K562 (cell line): ENCODE data around the gene PMPCA. TPM values are rescaled to one million over a fixed set of nuclear protein-coding genes. Genes with fewer than 3 reads are reported as not detected.
A peak's percentile ranks its signal among the peaks of the same experiment; 100 is the strongest.

ENCODE experiments used
- ARHGAP35 ChIP-seq: fragments of 450-650 bp; IDR thresholded peaks from 2 replicates; pipeline ENCODE4 v1.6.1; 2018; ENCODE audit not compliant: partially characterized antibody
- ATF7 ChIP-seq: fragments of 450-650 bp; IDR thresholded peaks from 2 replicates; pipeline ENCODE4 v1.7.1; 2014; ENCODE audit warnings: mild to moderate bottlenecking, moderate library complexity
- CEBPG ChIP-seq, 3 experiments: fragments of 200-800 bp in 1 of 3; sonication (Bioruptor generic) in 1 of 3; sonication (generic) in 1 of 3; formaldehyde crosslinking in 1 of 3; IDR thresholded peaks in 2 of 3; conservative IDR thresholded peaks in 1 of 3; 2 replicates each; pipeline versions ENCODE4 v1.6.1 to v1.8.0; 2016 to 2022; ENCODE audit warnings: missing compliant biosample characterization in 2 of 3, missing genetic modification characterization in 2 of 3, mild to moderate bottlenecking in 1 of 3, missing genetic modification reagents in 1 of 3
- CREM ChIP-seq: IDR thresholded peaks from 2 replicates; pipeline ENCODE4 v1.6.1; 2014; ENCODE audit warnings: antibody characterized with exemption, low read depth
- DDX20 ChIP-seq: fragments of 450-650 bp; IDR thresholded peaks from 2 replicates; pipeline ENCODE4 v1.6.1; 2016; ENCODE audit warnings: missing genetic modification characterization, low read depth, mild to moderate bottlenecking, missing compliant biosample characterization, moderate library complexity
- ETV6 ChIP-seq, 3 experiments: fragments of 150-350 bp in 1 of 3; sonication (generic) in 1 of 3; formaldehyde crosslinking in 1 of 3; IDR thresholded peaks; 2 replicates each; pipeline versions ENCODE4 v1.6.1 to v1.8.0; 2014 to 2022; ENCODE audit warnings: borderline replicate concordance in 2 of 3, low read depth in 2 of 3, antibody characterized with exemption in 1 of 3, low read length in 1 of 3, mild to moderate bottlenecking in 1 of 3, missing genetic modification reagents in 1 of 3
- HNRNPH1 ChIP-seq: fragments of 200-400 bp; formaldehyde crosslinking; optimal IDR thresholded peaks from 2 replicates; pipeline ENCODE3; 2017; ENCODE audit warnings: low read depth, mild to moderate bottlenecking, low read length, moderate library complexity
- ID3 ChIP-seq, 2 experiments: fragments of 250-450 bp in 1 of 2; fragments of 450-650 bp in 1 of 2; sonication (Bioruptor Pico) in 1 of 2; IDR thresholded peaks; 2 replicates each; pipeline versions ENCODE4 v1.6.1 to v1.8.0; 2016 to 2021; ENCODE audit warnings: mild to moderate bottlenecking in 2 of 2, moderate library complexity in 2 of 2, missing compliant biosample characterization in 1 of 2, missing genetic modification characterization in 1 of 2
- ILF3 ChIP-seq: fragments of 450-650 bp; IDR thresholded peaks from 2 replicates; pipeline ENCODE4 v1.6.1; 2018; ENCODE audit warnings: antibody characterized with exemption, mild to moderate bottlenecking, moderate library complexity, borderline replicate concordance
- JUND ChIP-seq, 2 experiments: IDR thresholded peaks; 2 replicates in 1 of 2; 3 replicates in 1 of 2; pipeline ENCODE4 v1.6.1; 2011; ENCODE audit warnings: borderline replicate concordance in 2 of 2, low read depth in 2 of 2, low read length in 2 of 2, improper control_type of control experiment in 1 of 2, missing biosample characterization in 1 of 2, missing genetic modification characterization in 1 of 2, missing genetic modification reagents in 1 of 2
- PTRF ChIP-seq: fragments of 450-650 bp; IDR thresholded peaks from 2 replicates; pipeline ENCODE4 v1.6.1; 2016; ENCODE audit warnings: mild to moderate bottlenecking, missing genetic modification characterization, missing compliant biosample characterization
- SIN3A ChIP-seq, 2 experiments: fragments of 150-350 bp in 1 of 2; IDR thresholded peaks; 2 replicates each; pipeline ENCODE4 v1.6.1; 2011 to 2016; ENCODE audit warnings: borderline replicate concordance in 2 of 2, low read depth in 2 of 2, low read length in 2 of 2, mild to moderate bottlenecking in 2 of 2, moderate library complexity in 2 of 2; ENCODE audit not compliant: control insufficient read depth in 1 of 2
- TFAM ChIP-seq: fragments of 250-450 bp; sonication (Bioruptor Pico); conservative IDR thresholded peaks from 2 replicates; pipeline ENCODE4 v1.5.0; 2021; ENCODE audit warnings: mild to moderate bottlenecking, moderate library complexity
- ZBED1 ChIP-seq: IDR thresholded peaks from 2 replicates; pipeline ENCODE4 v1.6.1; 2014
- ZFPM2 ChIP-seq: fragments of 250-450 bp; sonication (Bioruptor Pico); IDR thresholded peaks from 2 replicates; pipeline ENCODE4 v1.5.1; 2022; ENCODE audit warnings: mild to moderate bottlenecking
- ZNF175 ChIP-seq: fragments of 200-800 bp; sonication (Bioruptor generic); IDR thresholded peaks from 2 replicates; pipeline ENCODE4 v1.6.1; 2016; ENCODE audit warnings: low read depth, mild to moderate bottlenecking, missing genetic modification characterization, missing compliant biosample characterization
- ZNF24 ChIP-seq: fragments of 450-650 bp; IDR thresholded peaks from 2 replicates; pipeline ENCODE4 v1.6.1; 2016
- ZNF347 ChIP-seq: fragments of 450-650 bp; formaldehyde crosslinking; IDR thresholded peaks from 2 replicates; pipeline ENCODE4 v1.4.0; 2020; ENCODE audit warnings: low read depth, mild to moderate bottlenecking, moderate library complexity
- ZNF41 ChIP-seq: fragments of 250-450 bp; sonication (Bioruptor Pico); conservative IDR thresholded peaks from 2 replicates; pipeline ENCODE4 v1.4.0; 2020; ENCODE audit warnings: mild to moderate bottlenecking
- ZNF589 ChIP-seq: fragments of 200-800 bp; sonication (Bioruptor generic); IDR thresholded peaks from 2 replicates; pipeline ENCODE4 v1.6.1; 2016; ENCODE audit warnings: low read depth, missing genetic modification characterization, missing compliant biosample characterization
- polyA plus RNA-seq, 8 experiments: library from polyadenylated mRNA; depleted of rRNA in 4 of 8; stranded (reverse) in 5 of 8; unstranded in 3 of 8; fragments of >200 nt; fragmentation: Nextera tagmentation in 2 of 8; fragmentation: Illumina TruSeq in 1 of 8; extraction: Ambion mirVana in 2 of 8; extraction: Trizol in 1 of 8; gene quantifications; 2 replicates each; pipeline versions ENCODE4 v1.2.1 to v1.2.3, GENCODE V29; 2011 to 2014; ENCODE audit warnings: inconsistent platforms in 1 of 8, missing spikeins in 1 of 8
- total RNA-seq, 7 experiments: library from RNA; depleted of rRNA in 6 of 7; stranded (reverse); fragments of >200 nt in 6 of 7; fragmentation: Illumina TruSeq in 2 of 7; extraction: Trizol in 2 of 7; gene quantifications; 2 replicates each; pipeline versions ENCODE4 v1.2.1 to v1.2.3, GENCODE V29; 2011 to 2021; ENCODE audit warnings: low replicate concordance in 1 of 7
- TF ChIP-seq, protein P1 (sequence below): fragments of 250-450 bp; sonication (Bioruptor Pico); IDR thresholded peaks from 2 replicates; pipeline ENCODE4 v1.5.0; 2021
- TF ChIP-seq, protein P2 (sequence below): sonication (generic); formaldehyde crosslinking; IDR thresholded peaks from 2 replicates; pipeline ENCODE4 v1.4.0; 2020; ENCODE audit warnings: mild to moderate bottlenecking, missing genetic modification reagents

The PMPCA gene
- total and polyA plus RNA-seq, 9 of the 15 experiments (the other 6 are each of a cell fraction or from before 2014, with no cell fraction given): 23.9 to 143 (median 86.6) TPM

GRCh38 chr9:136439481-136440408 is 29.3 kb downstream of the PMPCA start, which contains the start of gene INPP5E (continued):
- TF ChIP-seq PTRF (tag): no peak
- TF ChIP-seq ATF7: no peak
- TF ChIP-seq ZNF175: no peak
- TF ChIP-seq ID3 (CRISPR knock-in tag; IDR thresholded peaks at IDR 0.05): no peak
- TF ChIP-seq ID3 (tag; IDR thresholded peaks at IDR 0.05): no peak
- TF ChIP-seq ZNF589 (CRISPR knock-in tag): no peak
- TF ChIP-seq JUND (IDR thresholded peaks at IDR 0.05; ENCODE audit: borderline replicate concordance, low read depth, low read length): no peak
- no peak for TF ChIP-seq JUND (tag; IDR thresholded peaks at IDR 0.05; ENCODE audit: borderline replicate concordance, low read depth, low read length)
- TF ChIP-seq ZNF24: no peak
- TF ChIP-seq, protein P1, sequence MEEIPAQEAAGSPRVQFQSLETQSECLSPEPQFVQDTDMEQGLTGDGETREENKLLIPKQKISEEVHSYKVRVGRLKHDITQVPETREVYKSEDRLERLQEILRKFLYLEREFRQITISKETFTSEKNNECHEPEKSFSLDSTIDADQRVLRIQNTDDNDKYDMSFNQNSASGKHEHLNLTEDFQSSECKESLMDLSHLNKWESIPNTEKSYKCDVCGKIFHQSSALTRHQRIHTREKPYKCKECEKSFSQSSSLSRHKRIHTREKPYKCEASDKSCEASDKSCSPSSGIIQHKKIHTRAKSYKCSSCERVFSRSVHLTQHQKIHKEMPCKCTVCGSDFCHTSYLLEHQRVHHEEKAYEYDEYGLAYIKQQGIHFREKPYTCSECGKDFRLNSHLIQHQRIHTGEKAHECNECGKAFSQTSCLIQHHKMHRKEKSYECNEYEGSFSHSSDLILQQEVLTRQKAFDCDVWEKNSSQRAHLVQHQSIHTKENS (CRISPR knock-in tag): no peak
- TF ChIP-seq CEBPG (CRISPR knock-in tag; IDR thresholded peaks at IDR 0.05): 0 out of 2 replicates have a peak, but pooled peaks have one; percentile 17
- no peak for TF ChIP-seq CEBPG (tag; conservative IDR thresholded peaks at IDR 0.05 in 1 of 2, IDR thresholded peaks at IDR 0.05 in 1 of 2)
- TF ChIP-seq TFAM (CRISPR knock-in tag): no peak
- TF ChIP-seq, protein P2, sequence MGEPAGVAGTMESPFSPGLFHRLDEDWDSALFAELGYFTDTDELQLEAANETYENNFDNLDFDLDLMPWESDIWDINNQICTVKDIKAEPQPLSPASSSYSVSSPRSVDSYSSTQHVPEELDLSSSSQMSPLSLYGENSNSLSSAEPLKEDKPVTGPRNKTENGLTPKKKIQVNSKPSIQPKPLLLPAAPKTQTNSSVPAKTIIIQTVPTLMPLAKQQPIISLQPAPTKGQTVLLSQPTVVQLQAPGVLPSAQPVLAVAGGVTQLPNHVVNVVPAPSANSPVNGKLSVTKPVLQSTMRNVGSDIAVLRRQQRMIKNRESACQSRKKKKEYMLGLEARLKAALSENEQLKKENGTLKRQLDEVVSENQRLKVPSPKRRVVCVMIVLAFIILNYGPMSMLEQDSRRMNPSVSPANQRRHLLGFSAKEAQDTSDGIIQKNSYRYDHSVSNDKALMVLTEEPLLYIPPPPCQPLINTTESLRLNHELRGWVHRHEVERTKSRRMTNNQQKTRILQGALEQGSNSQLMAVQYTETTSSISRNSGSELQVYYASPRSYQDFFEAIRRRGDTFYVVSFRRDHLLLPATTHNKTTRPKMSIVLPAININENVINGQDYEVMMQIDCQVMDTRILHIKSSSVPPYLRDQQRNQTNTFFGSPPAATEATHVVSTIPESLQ (CRISPR knock-in tag): no peak
- no peak for TF ChIP-seq ZNF347 (CRISPR knock-in tag)
- TF ChIP-seq ETV6 (IDR thresholded peaks at IDR 0.05; ENCODE audit: borderline replicate concordance in 1 of 2, low read depth in 2 of 2, low read length in 1 of 2): no peak
- TF ChIP-seq ETV6 (CRISPR knock-in tag; IDR thresholded peaks at IDR 0.05; ENCODE audit: borderline replicate concordance): no peak
- TF ChIP-seq DDX20 (tag): no peak
- TF ChIP-seq HNRNPH1: no peak
- peak in 1 of 2 experiments; percentile 68; a peak in 1 of 4 replicates for TF ChIP-seq SIN3A (IDR thresholded peaks at IDR 0.05; ENCODE audit: borderline replicate concordance in 2 of 2, control insufficient read depth in 1 of 2, low read depth in 2 of 2, low read length in 2 of 2)
- no peak for TF ChIP-seq ZFPM2 (CRISPR knock-in tag)
- TF ChIP-seq ZNF41: no peak
- TF ChIP-seq ARHGAP35: no peak
- 0 out of 2 replicates have a peak, but pooled peaks have one; percentile 6 for TF ChIP-seq CREM
- no peak for TF ChIP-seq ILF3
- no peak for TF ChIP-seq ZBED1
